ENCODE measurements around the gene ADD3.

Gene ADD3, protein sequence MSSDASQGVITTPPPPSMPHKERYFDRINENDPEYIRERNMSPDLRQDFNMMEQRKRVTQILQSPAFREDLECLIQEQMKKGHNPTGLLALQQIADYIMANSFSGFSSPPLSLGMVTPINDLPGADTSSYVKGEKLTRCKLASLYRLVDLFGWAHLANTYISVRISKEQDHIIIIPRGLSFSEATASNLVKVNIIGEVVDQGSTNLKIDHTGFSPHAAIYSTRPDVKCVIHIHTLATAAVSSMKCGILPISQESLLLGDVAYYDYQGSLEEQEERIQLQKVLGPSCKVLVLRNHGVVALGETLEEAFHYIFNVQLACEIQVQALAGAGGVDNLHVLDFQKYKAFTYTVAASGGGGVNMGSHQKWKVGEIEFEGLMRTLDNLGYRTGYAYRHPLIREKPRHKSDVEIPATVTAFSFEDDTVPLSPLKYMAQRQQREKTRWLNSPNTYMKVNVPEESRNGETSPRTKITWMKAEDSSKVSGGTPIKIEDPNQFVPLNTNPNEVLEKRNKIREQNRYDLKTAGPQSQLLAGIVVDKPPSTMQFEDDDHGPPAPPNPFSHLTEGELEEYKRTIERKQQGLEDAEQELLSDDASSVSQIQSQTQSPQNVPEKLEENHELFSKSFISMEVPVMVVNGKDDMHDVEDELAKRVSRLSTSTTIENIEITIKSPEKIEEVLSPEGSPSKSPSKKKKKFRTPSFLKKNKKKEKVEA

DNA sequence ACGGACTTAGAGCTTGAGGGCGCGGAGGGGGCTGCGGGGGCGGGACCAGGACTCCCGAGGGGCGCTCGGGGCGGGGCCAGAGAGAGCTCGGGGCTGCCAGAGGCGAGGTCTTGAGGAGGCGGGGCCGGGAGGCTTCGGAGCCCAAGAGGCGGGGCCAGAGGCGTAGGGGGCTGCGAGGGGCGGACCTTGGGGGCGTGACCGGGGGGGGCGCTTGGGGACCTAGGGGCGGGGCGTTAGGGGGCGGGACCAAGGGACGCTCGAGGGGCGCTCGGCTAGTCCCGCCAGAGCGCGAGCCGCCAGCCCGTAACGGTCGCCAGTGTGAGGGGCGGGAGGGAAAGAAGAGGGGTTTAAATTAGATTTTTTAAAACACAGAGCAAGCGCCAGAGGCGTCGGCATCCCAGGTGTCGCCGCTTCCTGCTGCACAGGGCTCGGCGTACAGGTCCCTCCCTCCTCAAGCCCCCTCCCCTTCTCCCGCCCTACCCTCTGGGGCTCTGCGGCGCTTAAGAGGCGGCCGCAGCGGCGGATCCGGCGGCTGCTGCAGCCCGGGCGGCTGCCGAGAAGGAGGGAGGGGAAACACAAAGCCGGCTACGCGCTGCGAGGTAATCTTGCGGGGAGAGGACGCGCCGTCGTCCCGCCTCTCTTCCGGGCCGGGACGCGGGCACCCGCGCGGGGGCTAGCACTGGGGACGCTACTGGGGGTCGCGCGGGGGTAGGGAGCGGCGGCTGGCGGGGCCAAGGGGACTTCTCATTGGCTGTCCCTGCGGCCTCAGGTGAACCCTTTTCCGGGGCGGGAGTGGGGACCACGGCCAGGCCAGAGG is at the start of gene ADD3:
TSS of gene ADD3 (plus strand) at position 284 of the 817 bp plus-strand sequence. CDS start 92,670 bp downstream, outside the sequence.
- DNase-seq: peak; percentile 98

DNA sequence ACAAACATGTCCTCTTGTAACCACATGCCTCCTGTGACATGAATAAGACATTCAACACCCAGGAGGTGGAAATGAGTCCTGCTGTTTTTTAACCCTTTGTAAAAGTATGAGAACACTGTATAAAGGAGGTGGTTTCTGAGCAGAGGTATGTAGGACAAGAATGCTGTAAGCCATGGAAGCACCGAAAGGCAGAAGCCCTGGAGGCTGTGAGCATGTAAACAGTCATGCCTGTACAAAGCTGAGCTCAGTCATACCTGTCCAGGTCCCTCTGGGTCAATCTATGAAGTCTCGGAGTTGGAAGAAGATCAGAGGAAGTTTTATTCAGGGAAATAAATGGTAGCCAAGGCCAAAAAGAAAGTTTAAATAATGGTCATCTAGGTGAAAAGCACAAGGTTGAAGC is 49.7 kb upstream of the ADD3 start:
- DNase-seq: no peak

DNA sequence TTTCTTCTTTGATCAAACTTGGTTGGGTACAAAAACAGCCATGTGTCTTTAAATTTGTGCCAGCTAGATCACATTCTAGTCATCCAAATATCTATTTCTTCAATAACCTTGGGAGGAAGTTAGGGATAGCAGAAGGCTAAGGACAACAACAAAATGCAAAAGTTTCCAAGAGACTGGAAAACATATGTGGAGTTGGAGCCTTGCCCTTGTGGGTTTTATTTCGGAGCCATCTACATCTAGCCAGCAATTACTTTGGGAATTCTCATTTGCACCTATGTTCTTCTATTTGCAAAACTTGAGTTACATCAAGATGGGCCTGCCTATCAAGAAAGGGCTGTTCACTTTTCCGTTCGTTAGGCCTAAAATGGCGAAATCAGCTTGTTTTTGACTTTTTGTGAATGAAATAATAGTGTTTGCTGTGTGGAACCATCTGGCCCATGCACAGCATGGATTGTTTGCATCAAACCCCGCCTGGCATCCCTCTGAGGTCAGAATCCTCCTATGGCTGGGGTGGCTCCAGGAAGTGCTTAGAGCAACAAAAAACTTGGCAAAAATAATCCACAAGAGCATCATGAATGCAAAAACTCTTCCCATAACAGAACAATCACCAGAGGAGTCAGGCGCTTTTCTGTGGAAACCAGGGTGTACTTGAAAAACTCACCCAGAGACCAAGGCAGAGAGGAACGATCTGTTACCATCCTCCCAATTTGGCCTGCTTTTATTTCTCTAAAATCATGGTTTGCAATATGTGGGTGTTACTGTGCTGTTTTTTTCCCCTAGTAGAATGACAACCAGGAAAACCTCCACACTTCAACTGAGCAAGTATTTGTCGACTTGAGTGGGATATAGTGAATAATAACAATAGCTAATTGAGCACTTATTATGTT is 48.3 kb upstream of the ADD3 start:
- DNase-seq: no peak

DNA sequence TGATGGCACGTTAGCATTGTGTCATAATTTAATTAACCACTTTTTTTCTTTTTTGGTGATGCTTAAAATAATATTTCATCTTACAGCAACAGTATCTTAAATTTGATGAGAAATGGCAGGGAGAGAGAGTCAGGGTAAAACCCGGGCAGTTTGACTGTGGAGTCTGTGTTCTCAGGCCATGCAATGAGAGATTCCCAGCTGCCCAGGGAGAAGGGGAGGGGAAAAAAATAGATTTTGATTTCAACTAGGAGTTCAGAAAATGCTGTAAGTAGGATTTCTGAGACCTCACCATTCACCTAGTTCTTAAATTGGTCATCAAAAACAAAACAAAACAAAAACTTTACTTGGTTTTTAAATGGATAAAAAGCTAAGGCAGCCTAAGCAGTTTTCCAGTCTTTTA is 47.1 kb upstream of the ADD3 start:
- no peak for DNase-seq

DNA sequence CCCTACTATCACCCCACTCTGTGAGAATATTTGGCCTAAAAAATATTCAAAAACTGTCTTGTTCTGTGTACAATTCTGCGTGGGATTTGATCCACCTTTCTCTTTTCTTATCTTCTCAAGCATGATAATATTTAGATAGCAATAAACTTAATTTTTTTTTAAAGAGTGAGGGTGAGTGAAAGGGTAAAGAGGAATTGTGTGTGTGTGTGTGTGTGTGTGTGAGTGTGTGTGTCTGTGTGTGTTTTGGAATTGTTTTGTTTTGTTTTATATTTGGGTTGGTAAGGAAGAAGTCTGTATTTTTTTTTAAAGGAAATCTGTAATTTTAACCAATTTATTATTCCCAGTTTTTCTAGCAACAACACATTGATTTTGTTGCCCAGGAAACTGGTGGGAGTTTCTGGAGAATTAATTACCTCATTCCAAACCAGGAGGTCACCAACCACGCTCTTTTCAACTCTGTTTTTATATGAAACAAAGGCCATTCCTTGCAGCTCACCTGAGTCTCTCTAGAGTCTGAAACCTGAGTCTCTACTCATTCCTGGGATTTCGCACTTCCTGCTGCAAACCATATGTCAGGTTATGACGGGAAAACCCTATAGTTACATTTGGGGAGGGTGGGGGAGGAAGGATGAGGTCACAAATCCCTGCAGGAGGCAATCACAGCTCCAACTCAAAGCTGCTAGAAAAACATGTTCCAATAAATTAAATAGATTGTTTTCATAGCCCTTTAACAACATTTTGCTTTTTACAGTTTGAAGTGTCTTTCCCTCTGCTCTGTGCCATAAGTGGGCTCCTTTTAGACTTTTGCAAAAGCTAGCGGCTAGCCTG is 46.4 kb upstream of the ADD3 start:
- DNase-seq: no peak

DNA sequence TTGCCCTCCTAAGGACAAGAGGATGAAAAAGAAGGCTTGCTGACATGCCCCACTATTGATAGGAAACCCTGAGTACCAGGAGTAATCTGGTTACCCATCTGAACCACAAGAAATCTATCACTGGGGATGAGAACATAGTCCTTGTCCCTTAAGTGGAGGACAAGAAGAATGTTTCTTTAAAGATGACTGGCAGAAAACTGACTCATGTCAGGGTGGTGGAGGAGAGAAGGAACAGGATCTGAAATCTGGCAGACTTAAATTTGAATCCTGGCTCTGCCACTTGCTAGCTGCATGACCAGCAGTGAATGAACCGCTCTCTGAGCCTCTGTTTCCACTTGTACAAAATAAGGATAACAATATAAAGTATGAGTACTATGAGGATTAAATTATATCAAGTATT is 45.5 kb upstream of the ADD3 start:
- DNase-seq: no peak

DNA sequence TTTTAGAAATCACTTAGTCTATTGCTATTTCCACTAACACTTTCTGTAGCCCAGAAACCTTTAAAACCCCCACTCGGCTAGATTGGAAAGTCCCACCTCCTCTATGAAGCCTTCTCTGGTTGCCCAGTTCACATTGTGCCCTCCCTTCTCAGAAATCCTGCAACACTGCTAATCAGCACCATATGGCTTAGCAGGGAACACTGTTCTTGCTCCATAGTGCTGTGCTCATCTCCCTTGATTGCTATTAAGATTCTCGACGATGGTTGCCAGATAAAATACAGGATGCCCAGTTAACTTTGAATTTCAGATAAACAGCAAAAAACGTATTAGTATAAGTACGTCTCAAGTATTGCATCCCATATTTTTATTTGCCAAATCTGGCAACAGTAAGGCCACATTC is 44.3 kb upstream of the ADD3 start:
- DNase-seq: no peak

DNA sequence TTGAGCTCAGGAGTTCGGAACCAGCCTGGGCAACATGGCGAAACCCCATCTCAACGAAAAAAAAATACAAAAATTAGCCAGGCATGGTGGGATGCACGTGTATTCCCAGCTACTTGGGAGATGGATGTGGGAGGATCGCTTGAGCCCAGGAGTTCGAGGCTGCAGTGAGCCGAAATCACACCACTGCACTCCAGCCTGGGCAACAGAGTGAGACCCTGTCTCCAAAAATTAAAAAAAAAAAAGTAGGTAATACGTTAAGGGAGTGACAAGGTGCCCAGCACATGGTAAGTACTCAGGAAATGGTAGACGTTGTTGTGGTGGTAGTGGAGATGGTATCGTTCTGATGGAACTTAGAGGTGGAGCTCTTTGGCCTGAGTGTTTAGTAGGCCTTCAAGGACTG is 43.5 kb upstream of the ADD3 start:
- DNase-seq: no peak

DNA sequence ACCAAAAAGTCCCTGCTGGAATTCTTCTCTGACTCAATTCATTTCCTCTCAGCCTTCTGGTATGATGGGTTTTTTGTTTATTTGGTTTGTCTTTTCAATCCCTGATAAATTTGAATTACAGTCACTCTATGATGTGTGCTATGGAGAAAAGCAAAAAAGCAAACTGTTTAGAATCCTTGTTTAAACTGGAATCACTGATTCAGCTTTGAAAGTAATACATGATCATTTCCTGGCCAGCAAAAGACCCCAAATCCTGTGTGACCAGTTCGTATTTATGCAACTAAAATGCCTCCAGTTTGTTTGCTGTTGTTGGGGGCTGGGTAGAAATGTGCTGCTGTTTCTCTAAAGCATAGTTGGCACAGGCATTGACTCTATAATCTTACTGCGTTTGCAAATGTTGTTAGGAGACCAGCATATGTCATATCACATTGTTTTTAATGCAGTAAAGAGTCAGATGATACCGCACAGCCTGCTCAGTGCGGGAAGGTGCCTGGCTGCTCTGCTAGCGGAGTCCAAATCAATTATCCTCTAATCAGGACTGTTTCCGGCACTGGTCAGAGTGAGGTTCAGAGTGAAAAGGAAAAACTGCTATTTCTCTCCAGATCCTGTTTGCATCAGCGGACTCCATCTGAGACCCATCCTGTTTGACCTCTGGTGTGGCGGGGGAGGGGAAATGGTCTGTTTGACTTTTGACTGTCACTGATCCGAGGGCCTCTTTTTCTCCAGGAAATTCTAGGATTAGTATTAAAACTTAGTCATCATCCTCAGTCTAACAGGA is 40.6 kb upstream of the ADD3 start:
- DNase-seq: peak; percentile 61

DNA sequence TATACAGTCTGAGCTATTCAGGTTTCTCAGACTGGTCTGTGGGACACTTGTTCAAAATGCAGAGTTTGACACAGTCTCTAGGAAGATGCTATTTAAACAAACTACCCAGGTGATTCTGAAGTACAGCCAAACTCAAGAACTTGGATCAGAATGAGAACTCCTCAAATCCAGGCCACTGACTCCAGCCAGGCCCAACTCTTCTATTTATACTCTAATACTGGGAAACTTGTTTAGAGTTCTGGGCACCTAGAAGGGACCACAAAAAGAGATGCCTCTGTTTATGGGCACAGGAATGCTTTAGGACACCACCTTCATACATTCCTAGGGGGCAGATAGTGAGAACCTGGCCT is 40.1 kb upstream of the ADD3 start:
- DNase-seq: no peak

DNA sequence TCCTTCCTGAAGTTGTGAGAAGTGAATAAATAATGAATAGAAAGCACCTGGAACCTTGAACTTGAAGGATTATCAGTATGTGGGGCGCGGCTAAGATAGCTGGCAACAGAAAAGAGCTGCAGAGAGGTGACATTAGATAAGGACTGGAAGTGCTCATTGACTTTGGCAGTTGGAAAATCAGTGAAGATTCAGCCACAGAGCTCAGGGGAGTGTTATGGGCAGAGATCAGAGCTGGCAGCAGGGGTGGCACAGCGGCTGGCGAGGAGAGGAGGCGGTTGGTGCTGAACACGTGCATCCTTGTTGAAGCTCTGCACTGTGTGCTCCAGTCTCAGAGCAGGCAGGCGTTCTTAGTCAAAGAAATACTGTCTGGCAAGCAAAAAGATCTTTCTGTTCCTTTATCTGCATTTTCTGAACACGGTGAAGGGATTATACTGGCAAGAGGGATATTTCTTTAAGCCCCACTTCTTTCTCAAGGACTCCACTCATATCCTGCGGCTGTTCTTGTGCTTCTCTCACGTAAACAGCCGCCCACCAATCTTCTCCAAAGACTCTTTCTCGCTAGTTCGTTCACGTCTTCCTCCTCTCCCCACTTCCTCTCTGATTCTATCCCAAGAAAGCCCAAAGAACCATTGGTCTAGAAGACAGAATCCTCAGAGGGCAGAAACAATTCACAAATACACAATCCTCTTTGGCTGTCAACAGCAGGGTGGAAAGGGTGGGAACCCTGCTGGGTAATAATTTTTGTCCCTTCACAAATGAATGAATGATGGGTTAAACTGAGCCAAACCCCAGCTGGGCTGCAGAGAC is 38.6 kb upstream of the ADD3 start:
- no peak for DNase-seq

DNA sequence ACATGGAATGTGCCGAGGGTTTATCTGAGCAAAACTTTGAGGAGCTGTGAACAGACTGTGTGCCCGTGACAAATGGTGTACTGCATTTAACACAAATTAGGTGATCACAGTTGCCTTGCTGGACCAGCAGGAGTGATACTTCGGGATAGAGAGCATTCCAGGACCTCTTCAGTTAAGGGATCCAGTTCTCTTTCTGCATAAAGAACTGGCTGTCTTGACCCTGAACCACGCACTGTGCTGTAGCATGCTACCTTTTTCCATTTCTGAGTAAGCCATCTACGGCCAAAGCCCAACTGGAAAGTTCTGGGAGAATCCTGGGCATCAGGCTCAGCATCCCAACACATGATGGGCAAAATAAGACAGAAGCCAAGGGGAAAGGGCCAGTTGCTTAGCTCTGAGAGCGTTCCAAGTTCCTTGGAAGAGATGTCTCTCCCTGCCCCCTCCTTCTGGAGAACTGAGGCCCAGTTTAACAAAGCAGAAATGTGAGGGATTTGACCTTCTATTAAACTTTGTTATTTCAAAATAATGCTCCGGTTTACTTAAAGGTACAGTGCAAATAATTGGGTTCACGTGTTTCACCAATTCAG is 37.9 kb upstream of the ADD3 start:
- no peak for DNase-seq

DNA sequence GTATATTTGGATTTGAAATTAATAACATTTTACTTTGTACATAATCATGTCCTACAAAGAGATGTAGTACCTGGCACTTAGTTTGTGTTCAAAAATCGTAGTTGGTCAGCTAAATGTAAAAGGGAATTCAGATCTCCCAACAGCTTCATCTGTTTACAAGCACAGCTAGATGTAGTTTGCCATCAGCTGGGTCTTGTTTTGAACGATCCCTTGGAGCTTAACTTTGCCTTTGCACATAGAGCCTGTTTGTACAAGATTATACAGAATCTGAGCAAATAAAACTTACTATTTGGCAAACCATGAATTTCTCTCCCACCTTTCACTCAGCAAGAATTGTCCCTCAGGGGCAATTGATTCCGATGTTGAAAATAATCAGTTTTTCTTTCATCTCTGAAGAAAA is 36.1 kb upstream of the ADD3 start:
- DNase-seq: no peak

DNA sequence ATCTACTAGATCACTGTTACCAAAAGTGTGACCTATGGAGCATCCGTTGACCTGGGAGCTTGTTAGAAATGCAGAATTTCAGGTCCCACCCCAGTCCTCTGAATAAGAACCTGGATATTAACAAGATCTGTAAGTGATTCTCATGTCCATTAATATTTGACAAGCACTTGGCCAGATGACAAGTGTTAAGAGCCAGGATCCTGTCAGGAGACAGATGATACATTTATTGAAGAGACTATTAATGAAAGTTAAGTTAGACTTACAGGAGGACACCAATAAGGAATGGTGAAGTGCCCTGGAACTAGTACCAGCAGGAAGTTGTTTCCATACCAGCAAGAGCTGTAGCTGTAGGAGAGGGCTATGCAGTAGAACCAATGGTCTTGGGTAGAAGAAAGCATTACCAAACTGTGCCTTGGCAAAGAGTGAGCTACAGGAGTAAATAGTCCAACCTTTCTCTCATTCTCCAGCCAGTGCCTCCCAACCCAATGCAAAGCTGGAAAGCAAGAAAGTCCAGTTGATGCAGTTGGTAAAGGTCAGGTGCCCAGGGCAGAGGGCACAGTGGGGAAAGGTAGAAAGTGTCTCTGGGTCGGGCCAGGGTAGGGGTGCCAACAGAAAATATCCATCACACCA is 35.3 kb upstream of the ADD3 start:
- no peak for DNase-seq

DNA sequence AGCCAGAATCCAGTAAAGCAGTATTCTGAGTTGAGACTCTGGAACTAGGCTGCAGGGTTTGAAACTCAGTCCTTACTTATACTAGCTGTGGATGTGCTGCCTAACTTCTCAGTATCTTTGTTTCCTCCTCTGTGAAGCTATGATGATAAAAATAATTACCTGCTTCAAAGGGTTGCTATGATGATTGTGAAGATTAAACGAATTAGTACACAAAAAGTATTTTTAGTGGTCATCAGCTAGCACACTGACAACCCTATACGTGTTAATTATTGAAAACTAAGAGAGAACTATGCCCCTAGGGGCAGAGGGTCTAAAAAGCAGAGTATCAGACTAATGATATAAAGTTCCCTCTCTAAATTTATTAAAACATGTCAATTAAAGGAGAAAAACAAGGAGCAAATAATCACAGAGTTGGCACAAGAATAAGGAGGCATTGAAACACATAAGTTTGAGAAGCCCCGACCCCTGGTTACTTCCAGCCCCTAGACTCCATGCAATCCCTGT is 34.4 kb upstream of the ADD3 start:
- no peak for DNase-seq

DNA sequence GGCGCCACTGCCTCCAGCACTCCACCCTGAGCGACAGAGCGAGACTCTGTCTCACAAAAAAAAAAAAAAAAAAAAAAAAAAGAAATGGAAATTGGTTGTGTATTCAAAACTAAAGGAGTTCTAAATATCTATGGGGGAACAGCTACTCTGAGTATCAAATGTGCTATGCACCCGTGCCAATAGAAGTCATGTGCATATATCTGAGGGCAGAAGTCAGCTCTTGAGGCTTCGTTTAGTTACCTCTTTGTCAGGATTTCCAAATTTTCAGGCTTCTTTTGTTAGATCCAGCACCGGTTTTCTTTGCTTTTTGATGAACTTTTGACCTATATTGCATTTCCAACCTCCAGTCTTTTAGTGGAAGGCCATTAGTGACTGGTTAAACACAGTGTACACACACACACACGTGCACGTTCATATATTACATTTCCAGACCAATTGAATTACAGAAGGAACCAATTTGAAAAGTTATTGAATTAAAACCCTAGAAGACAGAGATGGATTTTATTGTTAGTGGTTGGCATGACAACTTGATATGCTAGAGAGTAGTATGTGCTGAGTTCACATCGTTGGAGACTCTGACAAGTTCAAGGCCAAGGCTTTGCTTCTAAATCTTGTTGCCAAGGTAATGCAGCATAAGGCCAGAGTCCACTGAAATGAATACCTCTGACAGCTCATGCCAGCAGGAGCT is 33.1 kb upstream of the ADD3 start:
- DNase-seq: no peak

DNA sequence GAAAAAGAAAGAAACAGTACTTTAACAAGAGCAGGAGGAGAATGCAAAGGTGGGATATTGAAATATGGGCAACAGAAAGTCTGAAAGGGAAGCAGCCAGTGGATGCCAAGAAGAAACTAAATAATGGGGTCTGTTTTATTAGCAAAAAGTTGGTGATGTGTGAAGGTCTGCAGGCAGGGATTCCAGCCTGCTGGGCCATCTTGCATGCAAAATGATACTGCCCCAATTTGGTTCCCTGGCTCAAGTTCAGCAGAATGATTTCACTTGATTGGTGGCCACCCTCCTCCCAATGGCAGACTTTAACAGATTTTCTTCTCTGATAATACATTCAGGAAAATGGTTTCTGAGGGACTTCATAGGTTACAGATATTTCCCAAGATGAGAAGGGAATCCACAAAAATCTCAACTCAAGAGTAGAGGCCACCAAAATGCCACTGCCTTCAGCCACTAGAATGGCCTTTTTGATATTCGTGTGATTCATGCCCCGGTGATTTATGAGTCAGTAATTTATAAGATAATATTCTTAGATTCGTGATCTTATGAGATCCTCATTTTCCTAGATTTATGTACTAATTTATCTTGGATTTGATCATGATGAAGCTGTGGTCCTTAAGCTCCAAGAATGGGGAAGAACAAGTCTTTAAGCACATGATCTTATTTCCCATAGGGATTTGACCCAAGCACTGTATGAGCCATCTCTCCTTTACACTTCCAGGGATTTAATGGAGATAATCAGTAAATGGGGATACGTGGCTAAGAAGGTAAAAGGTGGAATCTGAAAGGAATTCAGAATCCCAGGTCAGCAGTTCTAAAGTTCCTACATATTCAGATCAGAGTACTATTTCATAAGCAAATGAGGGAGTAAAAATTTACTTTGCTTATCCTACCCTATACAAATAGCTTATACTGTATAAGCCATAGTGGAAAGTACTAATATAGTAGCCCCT is 32.3 kb upstream of the ADD3 start:
- no peak for DNase-seq

Measured in right forelimb (tissue), 1 donor.